Measurements from ENCODE around the gene CHI3L1. TPM values are rescaled to one million over a fixed set of nuclear protein-coding genes. Genes with fewer than 3 reads are reported as not detected.

Gene CHI3L1
- total RNA-seq, 6 experiments from 2014 or later, result not detected

DNA sequence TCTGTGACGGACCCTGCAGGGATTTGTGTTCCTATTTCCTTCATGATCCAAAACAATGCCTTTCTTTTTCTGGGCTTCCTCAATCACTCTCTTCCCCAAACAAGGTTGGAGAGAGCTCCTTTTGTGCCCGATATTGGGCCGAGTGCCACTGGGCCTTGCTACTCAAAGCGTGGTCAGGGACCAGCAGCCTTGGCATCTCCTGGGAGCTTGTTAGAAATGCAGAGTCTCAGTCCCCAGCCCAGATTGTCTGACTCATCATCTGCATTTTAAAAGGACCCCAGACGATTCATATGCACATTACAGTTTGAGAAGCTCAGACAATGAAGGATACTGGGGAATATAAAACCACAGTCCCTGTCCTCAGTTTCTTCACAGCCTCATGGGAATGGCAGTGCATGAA is 39.1 kb downstream of the CHI3L1 start:
- TF ChIP-seq, protein P1, sequence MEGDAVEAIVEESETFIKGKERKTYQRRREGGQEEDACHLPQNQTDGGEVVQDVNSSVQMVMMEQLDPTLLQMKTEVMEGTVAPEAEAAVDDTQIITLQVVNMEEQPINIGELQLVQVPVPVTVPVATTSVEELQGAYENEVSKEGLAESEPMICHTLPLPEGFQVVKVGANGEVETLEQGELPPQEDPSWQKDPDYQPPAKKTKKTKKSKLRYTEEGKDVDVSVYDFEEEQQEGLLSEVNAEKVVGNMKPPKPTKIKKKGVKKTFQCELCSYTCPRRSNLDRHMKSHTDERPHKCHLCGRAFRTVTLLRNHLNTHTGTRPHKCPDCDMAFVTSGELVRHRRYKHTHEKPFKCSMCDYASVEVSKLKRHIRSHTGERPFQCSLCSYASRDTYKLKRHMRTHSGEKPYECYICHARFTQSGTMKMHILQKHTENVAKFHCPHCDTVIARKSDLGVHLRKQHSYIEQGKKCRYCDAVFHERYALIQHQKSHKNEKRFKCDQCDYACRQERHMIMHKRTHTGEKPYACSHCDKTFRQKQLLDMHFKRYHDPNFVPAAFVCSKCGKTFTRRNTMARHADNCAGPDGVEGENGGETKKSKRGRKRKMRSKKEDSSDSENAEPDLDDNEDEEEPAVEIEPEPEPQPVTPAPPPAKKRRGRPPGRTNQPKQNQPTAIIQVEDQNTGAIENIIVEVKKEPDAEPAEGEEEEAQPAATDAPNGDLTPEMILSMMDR (IDR thresholded peaks at IDR 0.05), result no peak
- Mint-ChIP-seq H3K36me3 (ENCODE audit: low read depth) (no peaks in the 10 kb centered on the region), H3K9me3 (no peaks in the 10 kb centered on the region), H3K27me3 (ENCODE audit: insufficient read depth) (peaks cover 6% of the 10 kb centered on the region), H3K27ac (no peak overlapping the region), H3K4me1 (ENCODE audit: low read depth) (peaks cover 34% of the 10 kb centered on the region), H3K4me3 (no peak overlapping the region)
- no peak for DNase-seq

DNA sequence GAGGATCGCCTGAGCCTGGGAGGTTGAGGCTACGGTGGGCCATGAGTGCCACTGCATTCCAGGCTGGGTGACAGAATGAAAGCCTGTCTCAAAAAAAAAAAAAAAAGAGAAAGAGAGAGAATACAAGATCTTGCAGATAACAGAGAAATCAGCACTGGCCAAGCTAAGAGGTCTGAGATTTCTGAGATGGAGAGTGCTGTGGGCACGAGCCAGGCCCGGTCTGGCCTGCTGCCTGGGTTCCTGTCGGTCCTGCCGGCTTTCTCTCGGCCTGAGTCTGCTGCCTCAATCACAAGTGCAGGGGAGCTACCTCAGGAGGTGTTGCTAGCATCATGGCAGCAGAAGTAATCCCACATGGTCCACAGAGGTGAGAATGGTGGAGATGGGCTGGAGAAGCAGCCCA is 40.0 kb downstream of the CHI3L1 start:
- no peak overlapping the region for H3K4me3 Mint-ChIP-seq

DNA sequence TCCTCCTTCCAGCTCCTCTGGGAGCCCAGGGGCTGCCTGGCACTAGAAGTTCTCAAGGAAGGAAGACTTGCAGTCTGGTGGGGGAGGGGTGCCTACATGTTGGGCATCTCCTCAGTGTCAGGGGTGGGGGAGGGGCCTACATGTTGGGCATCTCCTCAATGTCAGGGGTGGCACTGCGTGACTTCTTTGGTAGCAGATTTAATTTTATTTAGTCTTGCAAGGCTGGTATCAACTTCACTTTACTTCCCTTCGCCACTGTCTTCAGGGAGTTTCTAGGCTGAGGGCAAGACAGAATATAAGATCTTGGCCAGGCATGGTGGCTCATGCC is 40.5 kb downstream of the CHI3L1 start:
- Mint-ChIP-seq H3K9me3 (no peaks in the 10 kb centered on the region), H3K4me3 (no peak overlapping the region), H3K36me3 (ENCODE audit: low read depth) (no peaks in the 10 kb centered on the region), H3K27me3 (ENCODE audit: insufficient read depth) (peaks cover 6% of the 10 kb centered on the region), H3K27ac (no peak overlapping the region), H3K4me1 (ENCODE audit: low read depth) (peaks cover 21% of the 10 kb centered on the region; the same call in 1 of the 2 replicates)
- DNase-seq, result no peak
- TF ChIP-seq, protein P1 (IDR thresholded peaks at IDR 0.05), result no peak

More for the DNA sequence above, 40.0 kb downstream of the CHI3L1 start:
- Mint-ChIP-seq H3K27me3 (ENCODE audit: insufficient read depth) (peaks cover 6% of the 10 kb centered on the region), H3K27ac (no peak overlapping the region), H3K36me3 (ENCODE audit: low read depth) (no peaks in the 10 kb centered on the region), H3K9me3 (no peaks in the 10 kb centered on the region), H3K4me1 (ENCODE audit: low read depth) (peaks cover 26% of the 10 kb centered on the region; the same call in 1 of the 2 replicates)
- TF ChIP-seq, protein P1 (IDR thresholded peaks at IDR 0.05), result no peak
- no peak for DNase-seq

DNA sequence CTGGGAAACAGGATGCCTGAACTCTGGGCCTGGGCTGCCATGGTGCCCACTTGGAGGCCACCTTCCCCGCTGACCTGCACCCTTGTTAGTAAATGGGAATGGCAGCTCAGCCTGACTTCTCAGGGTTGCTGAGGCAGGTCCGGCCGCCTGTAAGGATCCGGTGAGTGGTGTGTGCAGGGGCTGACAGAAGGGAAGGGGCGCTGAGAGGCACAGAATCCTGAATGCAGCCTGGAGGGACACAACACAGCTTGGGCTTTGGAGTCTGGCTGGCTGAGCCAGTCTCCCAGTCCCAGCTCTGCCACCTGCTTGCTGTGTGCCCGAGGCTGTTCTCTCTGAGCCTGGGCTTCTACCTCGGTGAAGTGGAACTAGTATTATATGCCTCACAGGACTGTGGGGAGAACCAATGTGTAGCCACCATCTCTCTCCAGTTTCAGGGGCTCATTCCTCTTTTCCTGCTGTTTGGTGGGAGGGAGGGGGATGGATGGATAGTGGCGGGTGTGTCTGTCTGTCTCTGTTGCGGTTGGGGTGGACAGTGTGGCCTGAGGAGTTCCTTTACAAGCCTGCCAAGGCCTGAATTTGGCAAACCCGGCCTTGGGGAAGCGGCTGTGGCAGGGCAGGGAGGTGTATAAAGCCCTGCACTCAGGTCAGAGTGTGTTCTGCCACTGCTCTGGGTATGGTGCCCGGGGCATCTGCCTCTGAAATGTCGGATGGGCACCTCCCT is 41.0 kb downstream of the CHI3L1 start:
- Mint-ChIP-seq H3K9me3 (no peaks in the 10 kb centered on the region), H3K27ac (no peak overlapping the region), H3K36me3 (ENCODE audit: low read depth) (no peaks in the 10 kb centered on the region), H3K4me1 (ENCODE audit: low read depth) (peaks cover 16% of the 10 kb centered on the region; the same call in 1 of the 2 replicates), H3K27me3 (ENCODE audit: insufficient read depth) (peaks cover 6% of the 10 kb centered on the region), H3K4me3 (no peak overlapping the region)
- no peak for DNase-seq
- TF ChIP-seq, protein P1 (IDR thresholded peaks at IDR 0.05), result no peak

DNA sequence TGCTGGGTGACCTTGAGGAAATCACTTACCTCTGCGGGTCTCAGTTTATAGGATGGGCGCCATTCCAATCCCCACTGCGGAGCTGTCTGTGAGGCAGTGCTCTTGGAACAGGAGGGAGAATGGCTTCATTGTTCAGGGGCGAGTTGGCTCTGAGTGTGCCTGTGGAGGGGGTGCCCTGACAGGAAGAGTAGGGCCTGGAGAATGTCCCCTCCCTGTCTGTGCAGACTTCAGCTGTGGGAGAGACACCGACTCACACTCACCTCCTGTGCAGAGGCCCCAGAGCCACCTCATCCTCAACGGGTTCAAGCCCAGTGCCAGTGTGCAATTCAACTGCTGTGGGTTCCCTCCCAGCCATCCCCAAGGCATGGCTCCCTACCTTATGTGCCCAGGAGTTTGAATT is 41.8 kb downstream of the CHI3L1 start:
- Mint-ChIP-seq H3K36me3 (ENCODE audit: low read depth) (no peaks in the 10 kb centered on the region), H3K4me3 (no peak overlapping the region), H3K27me3 (ENCODE audit: insufficient read depth) (peaks cover 2% of the 10 kb centered on the region; the same call in 1 of the 2 replicates), H3K9me3 (no peaks in the 10 kb centered on the region), H3K4me1 (ENCODE audit: low read depth) (peaks cover 10% of the 10 kb centered on the region; the same call in 1 of the 2 replicates), H3K27ac (no peak overlapping the region)
- TF ChIP-seq, protein P1 (IDR thresholded peaks at IDR 0.05), result no peak
- no peak for DNase-seq
